Central memory CD8-positive, alpha-beta T cell (primary cell): ENCODE data around the gene DCLK2.
"Not testable (repeated sequence)": the region's sequence is repeated elsewhere in the genome, so short reads cannot be mapped to it uniquely, and the experiment has no call there.

ENCODE experiments used
- ATAC-seq: fragments of 150-1000 bp; cut with Tn5 transposase; replicated peaks from 2 replicates; pipeline ENCODE4 v1.10.0; 2022; ENCODE audit warnings: mild to moderate bottlenecking, moderate FRiP score, moderate number of reproducible peaks; ENCODE audit not compliant: poor library complexity, severe bottlenecking; ENCODE audit errors: extremely low read depth
- DNase-seq, 2 donors: peaks; one replicate each; pipeline ENCODE4 v3.0.0; 2021; ENCODE audit warnings: low spot score in 2 of 2
- H3K27ac Mint-ChIP-seq: one replicate; pipeline ENCODE4 v1.8.0; 2022; ENCODE audit warnings: low read depth, mild to moderate bottlenecking, moderate library complexity, mixed read lengths
- H3K27me3 Mint-ChIP-seq: one replicate; pipeline ENCODE4 v1.8.0; 2022; ENCODE audit warnings: mixed read lengths
- H3K36me3 Mint-ChIP-seq: one replicate; pipeline ENCODE4 v1.8.0; 2022; ENCODE audit warnings: mild to moderate bottlenecking, moderate library complexity, mixed read lengths; ENCODE audit not compliant: insufficient read depth
- H3K4me1 Mint-ChIP-seq: one replicate; pipeline ENCODE4 v1.8.0; 2022; ENCODE audit warnings: mixed read lengths
- H3K4me3 Mint-ChIP-seq: one replicate; pipeline ENCODE4 v1.8.0; 2022; ENCODE audit warnings: mild to moderate bottlenecking, moderate library complexity, mixed read lengths
- H3K9me3 Mint-ChIP-seq: one replicate; pipeline ENCODE4 v1.8.0; 2022; ENCODE audit warnings: mixed read lengths

The DCLK2 gene

DNA sequence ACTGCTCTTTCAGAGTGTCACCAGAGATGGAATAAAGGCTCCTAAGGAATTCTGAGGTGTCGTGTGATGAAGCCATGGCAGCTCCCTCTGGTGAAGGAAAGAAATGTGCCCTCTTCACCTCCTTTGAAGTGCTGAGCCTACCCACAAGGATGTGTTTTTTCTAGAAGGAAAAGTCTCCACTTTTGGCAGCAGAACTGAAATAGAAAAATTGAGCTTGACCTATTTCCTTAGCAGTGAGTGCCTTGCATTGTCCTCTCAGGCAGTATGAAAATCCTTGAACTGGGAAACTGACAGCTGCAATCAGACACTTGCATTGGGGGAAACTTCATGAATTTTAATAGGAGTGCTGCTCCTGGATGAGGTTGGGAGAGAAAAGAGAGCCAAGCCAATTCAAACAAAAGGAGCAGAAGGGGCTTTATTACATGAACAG, 95.2 kb downstream of the DCLK2 start:
- Mint-ChIP-seq H3K9me3 (no peaks in the 10 kb centered on the region), H3K4me1 (no peaks in the 10 kb centered on the region), H3K4me3 (no peak overlapping the region), H3K27me3 (peaks cover 14% of the 10 kb centered on the region), H3K27ac (no peak overlapping the region), H3K36me3 (peaks cover 1% of the 10 kb centered on the region)
- ATAC-seq (no peak), DNase-seq (no peak)

DNA sequence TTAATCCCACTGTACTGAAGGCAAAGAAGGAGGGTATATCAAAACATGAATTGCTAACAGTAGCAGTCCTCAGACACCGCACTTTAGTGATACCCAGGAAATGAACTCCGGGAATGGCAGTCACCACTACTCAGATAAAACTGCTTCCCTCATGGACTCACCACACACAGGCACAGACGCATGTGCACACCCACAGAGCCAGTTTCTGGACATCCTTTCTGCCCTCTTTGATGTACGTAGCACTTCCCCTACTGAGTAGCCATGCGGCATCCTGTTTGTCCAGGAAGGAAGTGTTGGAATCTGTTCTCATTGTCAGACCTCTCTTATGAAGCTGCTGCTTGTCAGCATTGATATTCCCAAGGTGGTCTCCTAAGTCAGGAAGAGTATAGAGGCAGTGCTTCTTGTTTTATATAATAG, 95.7 kb downstream of the DCLK2 start:
- ATAC-seq (no peak), DNase-seq (no peak)
- H3K4me1 Mint-ChIP-seq, result no peaks in the 10 kb centered on the region
- H3K27me3 Mint-ChIP-seq, result peaks cover 14% of the 10 kb centered on the region
- H3K27ac Mint-ChIP-seq, result no peak overlapping the region
- no peaks in the 10 kb centered on the region for H3K9me3 Mint-ChIP-seq
- H3K36me3 Mint-ChIP-seq, result peaks cover 1% of the 10 kb centered on the region
- no peak overlapping the region for H3K4me3 Mint-ChIP-seq

DNA sequence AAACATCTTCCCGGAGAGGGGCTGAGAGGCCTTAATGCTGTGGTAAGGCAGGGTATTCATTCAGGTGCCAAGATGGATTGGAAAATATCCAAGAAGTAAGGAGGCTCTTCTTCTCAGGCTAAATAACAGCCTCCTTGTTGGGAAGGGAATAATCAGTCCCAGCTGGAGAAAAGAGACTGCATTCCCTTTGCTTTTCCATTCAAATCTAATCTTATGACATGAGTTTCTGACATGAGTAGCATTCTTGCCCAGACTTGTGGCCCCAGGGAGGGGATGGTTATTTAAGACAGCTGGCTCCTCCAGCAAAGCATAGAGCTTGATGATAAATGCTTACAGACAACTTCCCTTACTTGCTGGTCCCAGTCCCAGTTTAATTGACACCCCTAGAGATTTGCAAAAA, 98.3 kb downstream of the DCLK2 start:
- peaks cover 1% of the 10 kb centered on the region for H3K36me3 Mint-ChIP-seq

DNA sequence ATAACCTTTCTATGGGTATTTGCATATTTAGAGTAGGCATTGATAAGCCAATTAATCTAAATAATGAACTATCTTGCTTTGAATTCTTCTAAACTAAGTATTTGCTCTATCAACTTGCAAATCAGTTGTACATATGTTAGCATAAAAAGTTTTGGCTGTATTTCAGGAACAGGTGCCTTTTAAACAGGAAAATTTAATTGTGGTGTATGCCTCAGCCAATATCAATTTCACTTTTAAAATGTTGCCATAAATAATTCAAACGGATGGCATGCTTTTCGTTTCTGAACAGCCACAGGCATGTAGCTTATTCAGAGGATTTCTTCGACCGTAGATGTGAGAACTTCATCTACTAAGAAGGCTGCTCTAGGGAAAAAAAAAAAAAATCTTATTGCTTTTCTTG, 99.9 kb downstream of the DCLK2 start:
- Mint-ChIP-seq H3K27me3 (peaks cover 45% of the 10 kb centered on the region), H3K36me3 (peaks cover 1% of the 10 kb centered on the region), H3K27ac (no peak overlapping the region), H3K4me1 (no peaks in the 10 kb centered on the region), H3K4me3 (no peak overlapping the region), H3K9me3 (no peaks in the 10 kb centered on the region)
- DNase-seq (no peak), ATAC-seq (no peak)

More for the DNA sequence above, 98.3 kb downstream of the DCLK2 start:
- ATAC-seq (no peak), DNase-seq (no peak)
- Mint-ChIP-seq H3K27me3 (peaks cover 30% of the 10 kb centered on the region), H3K27ac (no peak overlapping the region), H3K9me3 (no peaks in the 10 kb centered on the region), H3K4me1 (no peaks in the 10 kb centered on the region), H3K4me3 (no peak overlapping the region)

DNA sequence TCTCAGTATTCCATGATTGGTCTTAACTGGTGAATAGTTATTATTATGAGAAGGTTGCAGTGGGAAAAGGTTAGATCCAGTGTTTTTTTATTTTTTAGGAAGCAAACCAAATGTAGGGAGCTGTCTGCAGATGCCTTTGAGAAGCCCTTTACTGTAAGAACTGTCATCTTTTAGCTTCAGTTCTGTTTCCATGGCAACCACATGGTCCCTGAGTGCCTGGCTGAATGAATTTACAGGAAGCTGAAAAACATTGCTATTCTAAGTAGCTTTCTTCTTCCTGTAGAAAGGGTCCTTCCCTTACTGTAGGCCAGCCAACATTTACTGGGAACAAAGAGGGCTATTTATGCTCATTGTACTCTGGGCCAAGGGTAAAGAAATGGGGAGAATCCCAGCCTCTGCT, 103.3 kb downstream of the DCLK2 start:
- Mint-ChIP-seq H3K27ac (no peak overlapping the region), H3K4me3 (no peak overlapping the region), H3K27me3 (peaks cover 47% of the 10 kb centered on the region), H3K36me3 (no peaks in the 10 kb centered on the region), H3K4me1 (no peaks in the 10 kb centered on the region), H3K9me3 (no peaks in the 10 kb centered on the region)
- no peak for DNase-seq
- no peak for ATAC-seq

DNA sequence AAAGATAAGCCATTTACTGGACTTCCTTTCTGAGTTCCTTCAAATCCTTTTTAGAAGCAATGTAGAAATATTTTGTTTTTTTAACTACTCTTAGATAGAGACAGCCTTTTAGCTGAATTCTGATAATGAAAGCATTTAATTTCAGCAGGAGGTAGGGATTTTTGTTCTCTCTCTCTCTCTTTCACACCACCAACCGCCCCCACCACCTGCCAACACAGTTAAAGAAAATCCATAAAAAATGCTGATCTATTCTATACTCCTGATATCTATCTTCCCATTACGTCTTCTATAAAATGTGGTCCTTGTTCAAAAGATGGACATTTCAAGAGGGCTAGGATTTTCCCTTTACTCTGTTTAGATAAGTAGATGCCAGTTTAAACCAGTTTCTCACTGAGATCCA, 104.5 kb downstream of the DCLK2 start:
- no peak for DNase-seq
- H3K36me3 Mint-ChIP-seq, result no peaks in the 10 kb centered on the region

DNA sequence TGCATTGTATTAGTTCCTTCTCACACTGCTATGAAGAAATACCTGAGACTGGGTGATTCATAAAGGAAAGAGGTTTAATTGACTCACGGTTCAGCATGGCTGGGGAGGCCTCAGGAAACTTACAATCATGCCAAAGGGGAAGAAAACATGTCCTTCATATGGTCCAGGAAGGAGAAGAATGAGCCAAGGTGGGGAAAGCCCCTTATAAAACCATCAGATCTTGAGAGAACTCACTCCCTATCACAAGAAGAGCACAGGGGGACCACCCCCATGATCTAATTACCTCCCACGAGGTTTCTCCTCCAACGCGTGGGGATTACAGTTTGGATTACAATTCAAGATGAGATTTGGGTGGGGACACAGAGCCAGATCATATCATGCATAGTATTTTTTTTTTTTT, 106.8 kb downstream of the DCLK2 start:
- H3K36me3 Mint-ChIP-seq, ATAC-seq, DNase-seq, H3K4me3 Mint-ChIP-seq, H3K4me1 Mint-ChIP-seq, H3K9me3 Mint-ChIP-seq, H3K27ac Mint-ChIP-seq: not testable (repeated sequence)
- peaks cover 57% of the 10 kb centered on the region for H3K27me3 Mint-ChIP-seq

More for the DNA sequence above, 104.5 kb downstream of the DCLK2 start:
- H3K4me1 Mint-ChIP-seq, result no peaks in the 10 kb centered on the region
- peaks cover 53% of the 10 kb centered on the region for H3K27me3 Mint-ChIP-seq
- H3K4me3 Mint-ChIP-seq, result no peak overlapping the region
- H3K9me3 Mint-ChIP-seq, result no peaks in the 10 kb centered on the region
- no peak overlapping the region for H3K27ac Mint-ChIP-seq
- ATAC-seq, result no peak

DNA sequence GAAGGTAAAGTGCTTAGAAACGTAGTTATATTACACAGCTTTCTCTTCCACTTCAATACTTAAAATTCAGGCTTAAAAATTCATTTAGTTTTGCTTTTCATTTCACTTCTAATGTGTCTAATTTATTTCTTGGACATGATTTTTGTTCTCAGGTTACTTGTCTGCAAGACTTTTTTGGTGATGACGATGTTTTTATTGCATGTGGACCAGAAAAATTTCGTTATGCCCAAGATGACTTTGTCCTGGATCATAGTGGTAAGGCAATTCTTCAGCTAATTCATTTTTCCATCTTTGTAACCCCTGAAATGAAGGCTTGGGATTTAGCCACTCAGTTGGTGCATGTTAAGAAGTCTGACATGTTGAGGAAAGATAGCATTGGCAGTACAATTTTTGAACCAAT, 114.7 kb downstream of the DCLK2 start:
- H3K27ac Mint-ChIP-seq, result no peak overlapping the region
- DNase-seq (no peak), ATAC-seq (no peak)
- H3K27me3 Mint-ChIP-seq, result peaks cover 3% of the 10 kb centered on the region
- no peak overlapping the region for H3K4me3 Mint-ChIP-seq
- H3K36me3 Mint-ChIP-seq, result peaks cover 1% of the 10 kb centered on the region
- H3K4me1 Mint-ChIP-seq, result no peaks in the 10 kb centered on the region
- H3K9me3 Mint-ChIP-seq, result no peaks in the 10 kb centered on the region

DNA sequence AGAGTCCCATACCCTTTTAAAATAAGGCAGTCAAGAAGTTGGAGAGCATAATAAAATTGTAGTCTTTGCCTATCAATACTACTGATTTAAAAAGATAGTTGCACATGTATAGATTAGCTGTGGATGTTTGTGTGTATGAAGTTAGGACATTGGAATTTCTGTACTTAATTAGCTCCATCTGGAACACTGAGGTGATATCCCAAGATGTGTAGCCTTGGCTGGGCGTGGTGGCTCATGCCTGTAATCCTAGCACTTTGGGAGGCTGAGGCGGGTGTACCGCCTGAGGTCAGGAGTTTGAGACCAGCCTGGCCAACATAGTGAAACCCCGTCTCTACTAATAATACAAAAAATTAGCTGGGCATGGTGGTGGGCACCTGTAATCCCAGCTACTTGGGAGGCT, 119.0 kb downstream of the DCLK2 start:
- H3K9me3 Mint-ChIP-seq, DNase-seq, H3K4me1 Mint-ChIP-seq, ATAC-seq, H3K27me3 Mint-ChIP-seq, H3K36me3 Mint-ChIP-seq, H3K27ac Mint-ChIP-seq, H3K4me3 Mint-ChIP-seq: not testable (repeated sequence)

DNA sequence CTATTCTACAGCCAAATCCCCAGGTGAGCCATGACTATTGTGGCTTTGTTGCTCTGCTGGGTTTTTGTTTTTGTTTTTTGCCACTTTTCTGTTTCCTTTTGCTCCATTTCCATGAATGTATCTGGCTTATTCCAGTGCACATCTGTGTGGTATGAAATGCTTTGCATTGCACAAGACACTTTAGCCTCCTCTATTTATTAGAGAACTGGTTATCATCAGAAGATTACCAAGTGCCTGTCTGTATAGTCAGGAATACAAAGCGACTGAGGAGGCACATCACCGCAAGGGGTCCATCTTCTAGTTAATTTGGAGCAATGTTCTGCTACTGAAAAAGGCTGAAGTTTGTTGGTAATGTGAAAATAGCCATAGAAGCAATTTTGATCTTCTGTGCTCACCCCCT, 120.8 kb downstream of the DCLK2 start:
- no peak for ATAC-seq
- no peaks in the 10 kb centered on the region for H3K36me3 Mint-ChIP-seq
- H3K4me3 Mint-ChIP-seq, result no peak overlapping the region
- H3K27me3 Mint-ChIP-seq, result peaks cover 19% of the 10 kb centered on the region
- no peak overlapping the region for H3K27ac Mint-ChIP-seq
- H3K9me3 Mint-ChIP-seq, result no peaks in the 10 kb centered on the region
- DNase-seq, result no peak
- H3K4me1 Mint-ChIP-seq, result no peaks in the 10 kb centered on the region

DNA sequence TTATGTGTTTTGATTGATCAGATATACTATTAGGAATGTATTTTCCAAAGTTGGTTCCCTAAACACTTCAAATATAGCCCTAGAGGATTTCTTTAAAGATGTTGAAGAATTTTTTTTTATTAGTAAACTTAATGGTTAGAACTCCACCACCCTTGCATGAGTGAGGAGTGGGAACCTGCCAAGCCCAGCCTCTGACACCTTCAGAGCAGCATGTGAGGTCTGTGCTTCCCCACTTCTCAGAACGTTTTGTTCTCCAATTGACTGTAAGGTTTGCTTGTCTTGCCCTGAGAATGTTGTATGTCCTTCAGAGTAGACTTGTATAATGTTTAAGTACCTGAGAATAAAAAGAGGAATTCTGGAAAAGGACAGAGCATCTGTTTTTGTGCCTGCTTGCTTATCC, 126.8 kb downstream of the DCLK2 start:
- H3K4me3 Mint-ChIP-seq, result no peak overlapping the region
- no peak for DNase-seq
- no peak overlapping the region for H3K27ac Mint-ChIP-seq
- peaks cover 22% of the 10 kb centered on the region for H3K27me3 Mint-ChIP-seq
- H3K9me3 Mint-ChIP-seq, result no peaks in the 10 kb centered on the region
- no peak for ATAC-seq
- H3K4me1 Mint-ChIP-seq, result no peaks in the 10 kb centered on the region
- H3K36me3 Mint-ChIP-seq, result no peaks in the 10 kb centered on the region

DNA sequence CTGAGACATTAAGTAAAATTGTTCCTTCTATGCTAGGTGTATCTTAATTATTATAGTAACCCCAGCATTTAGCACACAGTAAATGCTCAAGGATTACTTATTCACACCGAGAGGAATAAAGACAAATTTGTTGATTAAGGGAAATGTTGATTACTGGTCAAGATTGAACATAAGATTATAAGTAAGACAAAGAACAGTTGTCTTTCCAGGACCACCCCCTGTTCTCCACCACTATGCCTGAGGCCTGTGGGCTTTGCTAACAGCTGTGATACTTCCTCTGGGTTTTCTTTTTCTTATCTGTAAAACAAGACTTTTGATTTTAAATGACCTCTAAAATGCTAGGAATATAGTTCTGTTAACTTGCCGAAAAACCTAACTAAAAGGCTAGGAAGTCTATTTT, 128.0 kb downstream of the DCLK2 start:
- Mint-ChIP-seq H3K9me3 (no peaks in the 10 kb centered on the region), H3K27ac (no peak overlapping the region), H3K4me1 (no peaks in the 10 kb centered on the region), H3K27me3 (peaks cover 28% of the 10 kb centered on the region), H3K36me3 (no peaks in the 10 kb centered on the region), H3K4me3 (no peak overlapping the region)
- DNase-seq (no peak), ATAC-seq (no peak)

DNA sequence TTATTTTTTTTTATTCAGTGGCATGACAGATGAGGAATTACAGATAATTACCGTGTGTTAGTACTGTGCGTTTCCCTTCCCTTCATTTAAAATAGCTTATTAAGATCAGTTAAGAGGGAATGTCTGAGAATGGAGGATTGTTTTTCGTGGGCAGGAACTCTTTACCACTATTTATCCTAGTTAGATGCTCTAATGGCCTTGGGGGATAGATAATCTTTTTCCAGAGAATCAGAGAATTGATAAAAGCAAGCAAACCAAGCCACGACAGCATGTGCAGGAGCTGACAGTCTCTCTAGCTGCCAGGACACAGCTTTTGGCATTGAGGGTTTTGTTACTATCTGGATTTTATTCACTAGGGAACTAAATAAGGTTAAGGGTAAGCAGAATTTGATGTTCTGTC, 128.7 kb downstream of the DCLK2 start:
- H3K9me3 Mint-ChIP-seq, result no peaks in the 10 kb centered on the region
- no peak for ATAC-seq
- peaks cover 31% of the 10 kb centered on the region for H3K27me3 Mint-ChIP-seq
- no peak for DNase-seq
- no peak overlapping the region for H3K27ac Mint-ChIP-seq
- no peak overlapping the region for H3K4me3 Mint-ChIP-seq
- no peaks in the 10 kb centered on the region for H3K4me1 Mint-ChIP-seq
- no peaks in the 10 kb centered on the region for H3K36me3 Mint-ChIP-seq

DNA sequence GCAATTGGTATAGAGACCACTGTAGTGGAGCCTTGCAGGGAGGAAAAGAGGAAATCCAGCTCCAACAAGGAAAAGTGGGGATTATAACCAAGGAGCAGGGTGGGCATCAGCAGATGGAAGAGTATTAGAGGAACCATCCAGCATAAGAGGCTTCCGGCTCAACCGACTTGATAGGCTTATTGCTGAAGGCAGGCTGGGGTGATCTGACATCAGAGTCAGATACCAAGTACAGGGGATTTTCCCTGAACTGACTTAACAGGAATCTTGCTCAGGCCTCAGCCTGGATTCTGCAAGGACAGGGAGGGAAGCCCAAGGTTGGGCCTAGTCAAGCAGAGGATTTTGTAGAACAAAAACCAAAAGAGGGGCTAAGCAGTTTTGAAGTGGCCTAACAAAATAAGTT, 129.6 kb downstream of the DCLK2 start:
- no peak for DNase-seq

More for the DNA sequence above, 129.6 kb downstream of the DCLK2 start:
- Mint-ChIP-seq H3K36me3 (no peaks in the 10 kb centered on the region), H3K4me3 (no peak overlapping the region), H3K4me1 (no peaks in the 10 kb centered on the region), H3K27ac (no peak overlapping the region), H3K27me3 (peaks cover 37% of the 10 kb centered on the region), H3K9me3 (no peaks in the 10 kb centered on the region)
- ATAC-seq, result no peak
